Lower leg skin (tissue), 3 donors: ENCODE data around the gene RAP1GAP2.

Experiments
- POLR2A ChIP-seq, 2 donors: fragments of 450-650 bp; IDR thresholded peaks; one replicate each; pipeline ENCODE4 v1.6.1; 2016 to 2017; ENCODE audit warnings: antibody characterized with exemption in 2 of 2, mild to moderate bottlenecking in 1 of 2, moderate library complexity in 1 of 2
- TF ChIP-seq, protein P1 (sequence below), 3 donors: fragments of 450-650 bp; IDR thresholded peaks; one replicate each; pipeline ENCODE4 v1.5.1; 2016; ENCODE audit warnings: antibody characterized with exemption in 3 of 3, mild to moderate bottlenecking in 3 of 3, moderate library complexity in 2 of 3

DNA sequence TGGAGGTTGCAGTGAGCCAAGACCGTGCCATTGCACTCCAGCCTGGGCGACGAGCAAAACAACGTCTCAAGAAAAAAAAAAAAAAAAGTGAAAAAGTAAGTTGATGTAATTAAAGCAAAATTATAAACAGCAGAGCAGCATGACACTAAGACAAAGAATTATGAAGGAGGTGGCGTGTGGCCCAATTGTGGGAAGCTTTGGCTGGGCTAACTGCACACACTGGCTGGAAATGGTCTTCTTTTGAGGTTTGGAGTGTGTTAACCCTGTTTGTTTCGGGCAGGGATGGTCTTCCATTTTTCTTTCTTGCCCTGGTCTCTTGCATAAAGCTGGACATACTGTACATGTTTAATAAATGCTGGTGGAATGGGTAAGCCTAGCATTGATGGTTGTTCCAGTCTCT is 54.8 kb downstream of the RAP1GAP2 start:
- TF ChIP-seq, protein P1, sequence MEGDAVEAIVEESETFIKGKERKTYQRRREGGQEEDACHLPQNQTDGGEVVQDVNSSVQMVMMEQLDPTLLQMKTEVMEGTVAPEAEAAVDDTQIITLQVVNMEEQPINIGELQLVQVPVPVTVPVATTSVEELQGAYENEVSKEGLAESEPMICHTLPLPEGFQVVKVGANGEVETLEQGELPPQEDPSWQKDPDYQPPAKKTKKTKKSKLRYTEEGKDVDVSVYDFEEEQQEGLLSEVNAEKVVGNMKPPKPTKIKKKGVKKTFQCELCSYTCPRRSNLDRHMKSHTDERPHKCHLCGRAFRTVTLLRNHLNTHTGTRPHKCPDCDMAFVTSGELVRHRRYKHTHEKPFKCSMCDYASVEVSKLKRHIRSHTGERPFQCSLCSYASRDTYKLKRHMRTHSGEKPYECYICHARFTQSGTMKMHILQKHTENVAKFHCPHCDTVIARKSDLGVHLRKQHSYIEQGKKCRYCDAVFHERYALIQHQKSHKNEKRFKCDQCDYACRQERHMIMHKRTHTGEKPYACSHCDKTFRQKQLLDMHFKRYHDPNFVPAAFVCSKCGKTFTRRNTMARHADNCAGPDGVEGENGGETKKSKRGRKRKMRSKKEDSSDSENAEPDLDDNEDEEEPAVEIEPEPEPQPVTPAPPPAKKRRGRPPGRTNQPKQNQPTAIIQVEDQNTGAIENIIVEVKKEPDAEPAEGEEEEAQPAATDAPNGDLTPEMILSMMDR (IDR thresholded peaks at IDR 0.05), result no peak
- no peak for TF ChIP-seq POLR2A (IDR thresholded peaks at IDR 0.05)
